ENCODE results near the gene TBXAS1. TPM values are rescaled to one million over a fixed set of nuclear protein-coding genes. Genes with fewer than 3 reads are reported as not detected.

TBXAS1 gene
- total RNA-seq, 1 experiment from 2014 or later: not detected

DNA sequence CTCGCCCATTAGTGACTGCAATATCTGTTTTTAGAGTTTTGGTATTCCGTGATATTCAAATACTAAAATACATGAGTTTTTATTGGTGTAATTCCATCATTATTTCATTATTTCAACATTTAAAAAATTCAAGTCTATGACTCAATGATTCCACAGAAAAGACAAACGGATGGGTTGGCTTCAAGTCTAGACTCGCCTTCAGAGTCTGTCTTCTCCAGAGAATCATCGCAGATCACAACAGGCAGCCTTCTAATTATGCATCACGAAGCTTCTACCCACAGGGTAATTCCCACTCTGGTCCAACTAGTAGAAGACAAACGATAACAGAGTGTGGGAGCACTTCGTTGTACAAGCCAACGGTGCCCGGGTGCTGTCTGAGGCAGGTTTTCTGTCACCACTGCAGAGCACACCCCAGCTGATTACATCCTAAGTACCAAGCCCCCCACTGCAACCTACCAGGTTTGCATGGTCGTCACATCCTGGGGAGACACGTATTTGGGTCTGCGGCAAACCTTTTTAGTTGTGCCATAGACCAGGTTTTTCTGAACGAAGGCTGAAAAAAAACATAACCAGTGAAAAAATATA, 204.8 kb downstream of the TBXAS1 start:
- H3K36me3 ChIP-seq (ENCODE audit: insufficient read depth, low read length): no peaks in the 10 kb centered on the region
- no peaks in the 10 kb centered on the region for H3K27me3 ChIP-seq (ENCODE audit: low read length)
- no peak overlapping the region for H2AFZ ChIP-seq (ENCODE audit: low read length)
- H3K79me2 ChIP-seq (ENCODE audit: low read length): no peaks in the 10 kb centered on the region
- H3K4me1 ChIP-seq (ENCODE audit: low read length): peaks cover 6% of the 10 kb centered on the region; the same call in 1 of the 2 replicates
- no peak for DNase-seq
- no peak overlapping the region for H3K4me2 ChIP-seq (ENCODE audit: low read depth, low read length, poor library complexity, severe bottlenecking)
- H3K9me3 ChIP-seq (ENCODE audit: low read length): no peaks in the 10 kb centered on the region
- H3K4me3 ChIP-seq (ENCODE audit: low read length): no peak overlapping the region
- no peak overlapping the region for H3K9ac ChIP-seq (ENCODE audit: low read length)
- no peak overlapping the region for H3K27ac ChIP-seq (ENCODE audit: low read length)
- H3K9me2 ChIP-seq (replicated peaks; ENCODE audit: insufficient read depth, low read length): no peaks in the 10 kb centered on the region
- H4K20me1 ChIP-seq (ENCODE audit: insufficient read depth, low read depth, low read length): no peaks in the 10 kb centered on the region

DNA sequence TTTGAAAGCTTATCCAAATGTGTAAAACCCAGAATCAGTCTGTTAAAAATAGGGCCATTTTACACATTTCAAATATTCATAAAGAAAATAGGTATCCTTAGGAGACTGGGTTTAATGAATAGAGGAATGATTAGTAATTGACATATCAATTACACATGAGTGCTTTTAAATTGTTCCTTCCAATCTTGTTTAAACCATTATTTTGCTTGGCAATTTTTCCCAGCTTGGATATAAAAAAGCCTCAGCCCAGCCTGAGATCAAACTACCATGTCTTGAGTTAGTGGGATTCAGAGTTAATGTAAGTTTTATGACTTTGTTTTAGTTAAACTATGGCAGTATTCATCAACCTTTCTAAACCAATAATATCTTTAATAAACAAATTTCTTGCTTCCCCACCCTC, 205.4 kb downstream of the TBXAS1 start:
- Histone ChIP-seq H3K27me3 (ENCODE audit: low read length) (no peaks in the 10 kb centered on the region), H3K4me1 (ENCODE audit: low read length) (peaks cover 6% of the 10 kb centered on the region; the same call in 1 of the 2 replicates), H3K4me2 (ENCODE audit: low read depth, low read length, poor library complexity, severe bottlenecking) (no peak overlapping the region), H3K9me2 (replicated peaks; ENCODE audit: insufficient read depth, low read length) (no peaks in the 10 kb centered on the region), H4K20me1 (ENCODE audit: insufficient read depth, low read depth, low read length) (no peaks in the 10 kb centered on the region), H2AFZ (ENCODE audit: low read length) (no peak overlapping the region), H3K27ac (ENCODE audit: low read length) (no peak overlapping the region), H3K36me3 (ENCODE audit: insufficient read depth, low read length) (no peaks in the 10 kb centered on the region), H3K79me2 (ENCODE audit: low read length) (no peaks in the 10 kb centered on the region), H3K9ac (ENCODE audit: low read length) (no peak overlapping the region), H3K9me3 (ENCODE audit: low read length) (no peaks in the 10 kb centered on the region), H3K4me3 (ENCODE audit: low read length) (no peak overlapping the region)
- no peak for DNase-seq

DNA sequence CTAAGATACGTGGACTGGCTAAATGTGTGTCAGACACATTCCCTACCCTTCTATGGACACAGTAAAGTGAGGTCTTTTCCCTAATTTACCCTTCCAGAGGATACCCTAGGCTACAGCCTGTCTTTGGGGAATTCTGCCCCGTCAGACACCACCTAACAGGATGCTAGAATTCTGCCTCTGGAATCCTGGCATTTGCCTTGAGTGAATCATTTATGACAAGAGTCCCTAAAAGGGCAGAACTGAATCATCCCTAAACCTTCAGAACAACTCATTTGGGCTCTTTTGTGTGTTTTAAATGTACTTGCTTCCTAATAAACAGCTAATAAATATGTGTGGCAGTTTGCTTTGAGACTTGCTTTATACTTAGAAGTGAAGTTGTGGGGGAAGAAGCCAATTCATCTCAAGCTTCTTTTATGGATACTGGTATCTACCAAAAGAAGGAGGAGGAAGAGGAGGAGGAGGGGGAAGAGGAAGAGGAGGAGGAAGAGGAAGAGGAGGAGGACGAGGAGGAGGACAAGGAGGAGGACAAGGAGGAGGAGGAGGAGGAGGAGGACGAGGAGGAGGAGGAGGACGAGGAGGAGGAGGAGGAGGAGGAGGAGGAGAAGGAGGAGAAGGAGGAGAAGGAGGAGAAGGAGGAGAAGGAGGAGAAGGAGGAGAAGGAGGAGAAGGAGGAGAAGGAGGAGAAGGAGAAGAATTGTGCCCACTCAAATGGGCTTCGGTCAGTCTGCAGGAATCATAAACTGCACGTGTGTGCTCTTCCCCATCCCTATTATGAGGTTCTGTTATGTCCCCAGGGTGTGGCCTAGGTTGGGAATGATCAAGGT, 206.5 kb downstream of the TBXAS1 start:
- DNase-seq: no peak
- Histone ChIP-seq H4K20me1 (ENCODE audit: insufficient read depth, low read depth, low read length) (no peaks in the 10 kb centered on the region), H3K79me2 (ENCODE audit: low read length) (no peaks in the 10 kb centered on the region), H3K9me3 (ENCODE audit: low read length) (no peaks in the 10 kb centered on the region), H3K4me3 (ENCODE audit: low read length) (no peak overlapping the region), H3K4me2 (ENCODE audit: low read depth, low read length, poor library complexity, severe bottlenecking) (no peak overlapping the region), H2AFZ (ENCODE audit: low read length) (no peak overlapping the region), H3K9ac (ENCODE audit: low read length) (no peak overlapping the region), H3K4me1 (ENCODE audit: low read length) (peaks cover 6% of the 10 kb centered on the region; the same call in 1 of the 2 replicates), H3K36me3 (ENCODE audit: insufficient read depth, low read length) (no peaks in the 10 kb centered on the region), H3K27ac (ENCODE audit: low read length) (no peak overlapping the region), H3K27me3 (ENCODE audit: low read length) (no peaks in the 10 kb centered on the region), H3K9me2 (replicated peaks; ENCODE audit: insufficient read depth, low read length) (no peaks in the 10 kb centered on the region)

DNA sequence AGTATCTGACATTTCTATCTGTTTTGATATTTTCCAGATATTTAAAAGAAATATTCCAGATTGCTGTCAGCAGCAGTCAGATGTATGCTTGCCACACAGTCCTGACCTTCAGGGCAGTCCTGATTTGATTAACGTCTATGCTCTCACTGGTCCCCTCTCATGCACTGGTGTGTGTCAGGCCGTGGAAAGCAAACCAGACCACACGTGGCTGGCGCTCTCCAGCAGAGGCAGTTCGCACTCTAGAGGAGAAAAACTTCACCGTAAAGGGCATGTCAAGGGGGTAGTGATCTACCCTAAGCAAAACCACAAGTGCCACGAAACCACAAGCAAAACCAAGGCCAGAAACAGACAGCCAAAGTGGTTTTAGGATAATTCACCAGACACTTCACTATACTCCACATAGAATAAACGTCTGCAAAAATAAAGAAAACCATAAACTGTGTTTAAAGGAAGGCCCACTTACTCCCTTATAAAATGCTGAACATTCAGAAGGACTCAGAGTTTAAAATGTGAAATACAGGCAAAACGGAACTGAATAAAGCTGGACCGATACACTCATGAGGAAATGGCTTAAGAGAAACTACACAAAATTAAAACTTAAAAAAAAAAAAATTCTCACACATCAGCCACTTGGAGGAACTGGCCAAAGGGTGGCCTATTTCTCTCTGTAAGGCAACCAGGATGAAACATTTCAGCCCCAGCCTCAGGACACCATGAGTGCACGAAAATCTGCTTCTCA, 207.3 kb downstream of the TBXAS1 start:
- DNase-seq: no peak
- Histone ChIP-seq H3K4me1 (ENCODE audit: low read length) (peaks cover 6% of the 10 kb centered on the region; the same call in 1 of the 2 replicates), H3K9ac (ENCODE audit: low read length) (no peak overlapping the region), H3K9me2 (replicated peaks; ENCODE audit: insufficient read depth, low read length) (no peaks in the 10 kb centered on the region), H3K27ac (ENCODE audit: low read length) (no peak overlapping the region), H3K79me2 (ENCODE audit: low read length) (no peaks in the 10 kb centered on the region), H2AFZ (ENCODE audit: low read length) (no peak overlapping the region), H3K4me3 (ENCODE audit: low read length) (no peak overlapping the region), H4K20me1 (ENCODE audit: insufficient read depth, low read depth, low read length) (no peaks in the 10 kb centered on the region), H3K9me3 (ENCODE audit: low read length) (no peaks in the 10 kb centered on the region), H3K36me3 (ENCODE audit: insufficient read depth, low read length) (no peaks in the 10 kb centered on the region), H3K27me3 (ENCODE audit: low read length) (no peaks in the 10 kb centered on the region), H3K4me2 (ENCODE audit: low read depth, low read length, poor library complexity, severe bottlenecking) (no peak overlapping the region)

DNA sequence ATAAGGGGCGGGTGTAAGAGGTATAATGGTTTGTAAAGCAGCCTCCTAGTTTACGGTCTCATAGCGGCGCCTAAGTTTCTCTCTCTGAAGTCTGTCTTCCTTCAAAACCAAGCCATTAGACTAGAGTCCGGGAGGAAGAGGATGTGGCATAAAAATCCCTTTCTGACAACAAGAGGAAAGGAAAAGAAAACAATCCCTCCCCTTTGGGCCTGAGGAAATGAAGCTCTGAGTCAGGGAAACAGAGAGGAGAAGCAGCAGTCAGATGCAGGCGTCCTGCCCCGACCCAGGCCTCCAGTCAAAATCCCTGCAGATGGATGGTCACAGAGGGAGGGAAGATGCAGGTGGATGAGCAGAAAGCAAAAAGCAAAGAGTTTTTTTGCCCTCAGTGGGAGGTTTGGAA, 210.0 kb downstream of the TBXAS1 start:
- H3K9me2 ChIP-seq (replicated peaks; ENCODE audit: insufficient read depth, low read length): no peaks in the 10 kb centered on the region
- H3K4me3 ChIP-seq (ENCODE audit: low read length): no peak overlapping the region
- no peak overlapping the region for H3K9ac ChIP-seq (ENCODE audit: low read length)
- no peak for DNase-seq
- no peaks in the 10 kb centered on the region for H3K9me3 ChIP-seq (ENCODE audit: low read length)
- H3K79me2 ChIP-seq (ENCODE audit: low read length): no peaks in the 10 kb centered on the region
- H2AFZ ChIP-seq (ENCODE audit: low read length): no peak overlapping the region
- H4K20me1 ChIP-seq (ENCODE audit: insufficient read depth, low read depth, low read length): no peaks in the 10 kb centered on the region
- H3K4me2 ChIP-seq (ENCODE audit: low read depth, low read length, poor library complexity, severe bottlenecking): no peak overlapping the region
- H3K27ac ChIP-seq (ENCODE audit: low read length): no peak overlapping the region
- no peaks in the 10 kb centered on the region for H3K36me3 ChIP-seq (ENCODE audit: insufficient read depth, low read length)
- peaks cover 6% of the 10 kb centered on the region; the same call in 1 of the 2 replicates for H3K4me1 ChIP-seq (ENCODE audit: low read length)
- no peaks in the 10 kb centered on the region for H3K27me3 ChIP-seq (ENCODE audit: low read length)

DNA sequence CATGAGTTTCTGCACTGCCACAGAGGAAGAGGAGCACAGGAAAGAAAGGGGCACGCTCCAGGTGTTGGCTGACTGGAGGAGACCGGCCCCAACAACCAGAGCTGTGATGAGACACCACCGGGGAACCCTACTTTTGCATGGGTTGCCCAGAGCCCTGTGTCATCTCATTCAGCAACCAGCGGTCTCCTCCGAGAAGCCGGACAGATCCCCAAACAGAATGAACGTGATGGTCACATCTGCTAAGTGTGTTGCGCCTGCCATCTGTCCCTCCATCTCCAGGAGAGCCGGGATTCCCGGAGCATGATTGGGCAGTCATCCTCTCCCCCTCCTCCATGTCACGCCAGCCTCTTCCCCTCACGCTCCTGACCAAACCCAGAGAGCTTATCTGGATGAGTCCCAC, 210.8 kb downstream of the TBXAS1 start:
- H3K27me3 ChIP-seq (ENCODE audit: low read length): no peaks in the 10 kb centered on the region
- H4K20me1 ChIP-seq (ENCODE audit: insufficient read depth, low read depth, low read length): no peaks in the 10 kb centered on the region
- no peak overlapping the region for H3K4me2 ChIP-seq (ENCODE audit: low read depth, low read length, poor library complexity, severe bottlenecking)
- H3K27ac ChIP-seq (ENCODE audit: low read length): no peak overlapping the region
- H3K79me2 ChIP-seq (ENCODE audit: low read length): no peaks in the 10 kb centered on the region
- no peak for DNase-seq
- H3K4me1 ChIP-seq (ENCODE audit: low read length): peaks cover 6% of the 10 kb centered on the region; the same call in 1 of the 2 replicates
- no peaks in the 10 kb centered on the region for H3K9me2 ChIP-seq (replicated peaks; ENCODE audit: insufficient read depth, low read length)
- H2AFZ ChIP-seq (ENCODE audit: low read length): no peak overlapping the region
- H3K9ac ChIP-seq (ENCODE audit: low read length): no peak overlapping the region
- H3K36me3 ChIP-seq (ENCODE audit: insufficient read depth, low read length): no peaks in the 10 kb centered on the region
- H3K9me3 ChIP-seq (ENCODE audit: low read length): no peaks in the 10 kb centered on the region
- H3K4me3 ChIP-seq (ENCODE audit: low read length): no peak overlapping the region

DNA sequence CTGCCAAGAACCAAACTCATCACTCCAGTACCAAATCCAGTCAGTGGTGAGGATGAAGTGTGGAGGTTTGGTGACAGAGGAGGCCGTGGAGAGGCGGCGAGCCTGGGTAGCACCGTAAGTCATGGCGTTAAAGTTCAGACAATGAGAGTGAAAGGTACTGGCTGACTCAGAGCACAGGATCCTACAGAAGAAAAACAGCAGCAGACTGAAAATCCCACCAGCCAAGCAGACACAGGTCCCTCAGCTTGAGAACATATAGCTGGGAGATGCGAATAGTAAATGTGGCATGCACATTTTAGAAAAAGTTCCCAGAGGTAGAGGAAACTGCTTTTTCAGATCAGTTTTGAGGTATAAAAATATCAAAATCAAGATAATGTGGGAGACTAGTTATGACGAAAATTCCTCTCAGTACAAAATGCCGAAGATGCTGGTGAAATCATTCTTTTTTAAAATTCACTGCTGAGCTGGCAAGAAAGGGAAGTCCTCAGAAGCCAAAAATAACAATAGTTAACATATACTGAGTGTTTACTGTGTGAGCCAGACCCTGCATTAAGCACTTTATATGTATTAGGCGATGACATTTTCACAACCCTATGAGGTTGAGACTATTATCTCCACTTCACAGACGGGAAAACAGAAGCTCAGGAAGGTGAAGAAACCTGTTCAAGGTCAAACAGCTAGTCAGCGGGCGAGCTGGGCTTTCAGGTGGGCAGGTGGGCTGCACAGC, 212.8 kb downstream of the TBXAS1 start:
- Histone ChIP-seq H3K4me2 (ENCODE audit: low read depth, low read length, poor library complexity, severe bottlenecking) (no peak overlapping the region), H3K9me3 (ENCODE audit: low read length) (no peaks in the 10 kb centered on the region), H4K20me1 (ENCODE audit: insufficient read depth, low read depth, low read length) (no peaks in the 10 kb centered on the region), H3K27ac (ENCODE audit: low read length) (no peak overlapping the region), H2AFZ (ENCODE audit: low read length) (no peak overlapping the region), H3K9me2 (replicated peaks; ENCODE audit: insufficient read depth, low read length) (no peaks in the 10 kb centered on the region), H3K4me1 (ENCODE audit: low read length) (no peaks in the 10 kb centered on the region; the same call in 1 of the 2 replicates), H3K9ac (ENCODE audit: low read length) (no peak overlapping the region), H3K36me3 (ENCODE audit: insufficient read depth, low read length) (no peaks in the 10 kb centered on the region), H3K4me3 (ENCODE audit: low read length) (no peak overlapping the region), H3K79me2 (ENCODE audit: low read length) (no peaks in the 10 kb centered on the region), H3K27me3 (ENCODE audit: low read length) (no peaks in the 10 kb centered on the region)
- no peak for DNase-seq

DNA sequence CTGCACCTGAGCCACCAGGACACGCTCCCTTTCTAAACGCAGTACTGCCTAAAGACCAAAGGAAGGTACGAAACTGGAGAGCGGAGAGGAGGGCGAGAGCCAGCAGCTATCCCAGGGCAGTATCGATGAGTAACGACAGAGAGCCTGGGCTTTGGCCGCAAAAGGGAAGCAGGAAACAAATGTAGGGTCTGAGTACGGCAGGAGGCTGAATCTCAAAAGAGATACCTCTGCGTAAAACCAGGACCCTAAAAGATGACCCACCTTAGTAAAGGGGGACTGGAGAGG, 213.3 kb downstream of the TBXAS1 start:
- H3K27ac ChIP-seq (ENCODE audit: low read length): no peak overlapping the region
- H3K27me3 ChIP-seq (ENCODE audit: low read length): no peaks in the 10 kb centered on the region
- no peak for DNase-seq
- H3K9me2 ChIP-seq (replicated peaks; ENCODE audit: insufficient read depth, low read length): no peaks in the 10 kb centered on the region
- no peak overlapping the region for H3K9ac ChIP-seq (ENCODE audit: low read length)
- no peaks in the 10 kb centered on the region for H3K9me3 ChIP-seq (ENCODE audit: low read length)
- no peak overlapping the region for H2AFZ ChIP-seq (ENCODE audit: low read length)
- H3K4me1 ChIP-seq (ENCODE audit: low read length): no peaks in the 10 kb centered on the region
- no peaks in the 10 kb centered on the region for H4K20me1 ChIP-seq (ENCODE audit: insufficient read depth, low read depth, low read length)
- H3K79me2 ChIP-seq (ENCODE audit: low read length): no peaks in the 10 kb centered on the region
- H3K4me2 ChIP-seq (ENCODE audit: low read depth, low read length, poor library complexity, severe bottlenecking): no peak overlapping the region
- H3K4me3 ChIP-seq (ENCODE audit: low read length): no peak overlapping the region
- no peaks in the 10 kb centered on the region for H3K36me3 ChIP-seq (ENCODE audit: insufficient read depth, low read length)

All from Karpas-422 (cell line).